Measurements from ENCODE around the gene INIP.

GRCh38 chr9:112689161-112689740 is 28.7 kb downstream of the INIP start:
- TF ChIP-seq POLR2AphosphoS5 (IDR thresholded peaks at IDR 0.05; ENCODE audit: low read depth) (no peak), CTCF (conservative IDR thresholded peaks at IDR 0.05; ENCODE audit: low read depth in 2 of 2) (no peak), EZH2 (IDR thresholded peaks at IDR 0.05; ENCODE audit: low read depth, unreplicated experiment) (no peak), EZH2phosphoT487 (IDR thresholded peaks at IDR 0.05; ENCODE audit: unreplicated experiment) (no peak)

All from GM23338 (cell line).